ENCODE data around the gene HSPG2. TPM values are rescaled to one million over a fixed set of nuclear protein-coding genes. Genes with fewer than 3 reads are reported as not detected.
A peak's percentile ranks its signal among the peaks of the same experiment; 100 is the strongest.

The HSPG2 gene
- total RNA-seq, 1 donor from 2014 or later = 179 TPM

- intact Hi-C loops (cut with DNase I) = no loop called here
- Histone ChIP-seq H3K36me3 (peaks cover 4 to 83% of the 10 kb centered on the region in 2 donors), H3K9me3 (no peaks in the 10 kb centered on the region), H3K27me3 (no peaks in the 10 kb centered on the region), H3K4me1 (no peaks in the 10 kb centered on the region), H3K4me3 (no peak overlapping the region), H3K27ac (no peak overlapping the region)
- no peak for TF ChIP-seq POLR2AphosphoS5 (IDR thresholded peaks at IDR 0.05; ENCODE audit: insufficient read depth in 1 of 2, low read depth in 1 of 2)
- DNase-seq (ENCODE audit: extremely low spot score in 2 of 2) = no peak
Observed at GRCh38 chr1:21824926-21825325, 112.2 kb downstream of the HSPG2 start.

- TF ChIP-seq POLR2A (IDR thresholded peaks at IDR 0.05) (no peak), CTCF (IDR thresholded peaks at IDR 0.05) (no peak), POLR2AphosphoS5 (IDR thresholded peaks at IDR 0.05; ENCODE audit: insufficient read depth in 1 of 2, low read depth in 1 of 2) (peak in 1 of 2 donors; percentile 6)
- no peaks in the 10 kb centered on the region for H3K27me3 ChIP-seq
- H3K9me3 ChIP-seq = no peaks in the 10 kb centered on the region
- no peaks in the 10 kb centered on the region for H3K4me1 ChIP-seq
- peak in 1 of 2 donors; percentile 76 for DNase-seq (ENCODE audit: extremely low spot score in 2 of 2)
- H3K27ac ChIP-seq = no peak overlapping the region
- intact Hi-C loops (cut with DNase I) = no loop called here
- H3K4me3 ChIP-seq = no peak overlapping the region
- H3K36me3 ChIP-seq = peaks cover 4 to 75% of the 10 kb centered on the region in 2 donors
Observed at GRCh38 chr1:21823980-21824702, 113.0 kb downstream of the HSPG2 start.

- Histone ChIP-seq H3K36me3 (peaks cover 4 to 68% of the 10 kb centered on the region in 2 donors), H3K27me3 (no peaks in the 10 kb centered on the region), H3K27ac (no peak overlapping the region), H3K4me3 (no peak overlapping the region), H3K4me1 (no peaks in the 10 kb centered on the region), H3K9me3 (no peaks in the 10 kb centered on the region)
- intact Hi-C loops (cut with DNase I) = no loop called here
- peak in 1 of 2 donors; percentile 79 for DNase-seq (ENCODE audit: extremely low spot score in 2 of 2)
- TF ChIP-seq POLR2A (IDR thresholded peaks at IDR 0.05) (no peak), POLR2AphosphoS5 (IDR thresholded peaks at IDR 0.05; ENCODE audit: insufficient read depth in 1 of 2, low read depth in 1 of 2) (no peak), CTCF (IDR thresholded peaks at IDR 0.05) (no peak)
Observed at GRCh38 chr1:21823206-21823979, 113.7 kb downstream of the HSPG2 start.

- Histone ChIP-seq H3K36me3 (peaks cover 4 to 57% of the 10 kb centered on the region in 2 donors), H3K27ac (no peak overlapping the region), H3K27me3 (no peaks in the 10 kb centered on the region), H3K9me3 (no peaks in the 10 kb centered on the region), H3K4me1 (no peaks in the 10 kb centered on the region), H3K4me3 (no peak overlapping the region)
- DNase-seq (ENCODE audit: extremely low spot score in 2 of 2) = no peak
- TF ChIP-seq POLR2A (IDR thresholded peaks at IDR 0.05) (no peak), POLR2AphosphoS5 (IDR thresholded peaks at IDR 0.05; ENCODE audit: insufficient read depth in 1 of 2, low read depth in 1 of 2) (no peak), CTCF (IDR thresholded peaks at IDR 0.05) (no peak)
- intact Hi-C loops (cut with DNase I) = no loop called here
Observed at GRCh38 chr1:21822349-21822748, 114.8 kb downstream of the HSPG2 start.

GRCh38 chr1:21821385-21822019, 115.6 kb downstream of the HSPG2 start:
- no peak for TF ChIP-seq POLR2A (IDR thresholded peaks at IDR 0.05)
- TF ChIP-seq POLR2AphosphoS5 (IDR thresholded peaks at IDR 0.05; ENCODE audit: insufficient read depth in 1 of 2, low read depth in 1 of 2) = no peak
- intact Hi-C loops (cut with DNase I) = no loop called here
- Histone ChIP-seq H3K27me3 (no peaks in the 10 kb centered on the region), H3K4me3 (no peak overlapping the region), H3K27ac (no peak overlapping the region), H3K36me3 (peaks cover 4 to 49% of the 10 kb centered on the region in 2 donors), H3K9me3 (no peaks in the 10 kb centered on the region), H3K4me1 (no peaks in the 10 kb centered on the region)
- DNase-seq (ENCODE audit: extremely low spot score in 2 of 2) = no peak
